ENCODE results near the gene GUCD1. TPM values are rescaled to one million over a fixed set of nuclear protein-coding genes. Genes with fewer than 3 reads are reported as not detected.
"Not testable (repeated sequence)": the region's sequence is repeated elsewhere in the genome, so short reads cannot be mapped to it uniquely, and the experiment has no call there.

GUCD1 gene
- total RNA-seq, 4 donors from 2014 or later: 48.2 to 98.8 (median 76.2) TPM

DNA sequence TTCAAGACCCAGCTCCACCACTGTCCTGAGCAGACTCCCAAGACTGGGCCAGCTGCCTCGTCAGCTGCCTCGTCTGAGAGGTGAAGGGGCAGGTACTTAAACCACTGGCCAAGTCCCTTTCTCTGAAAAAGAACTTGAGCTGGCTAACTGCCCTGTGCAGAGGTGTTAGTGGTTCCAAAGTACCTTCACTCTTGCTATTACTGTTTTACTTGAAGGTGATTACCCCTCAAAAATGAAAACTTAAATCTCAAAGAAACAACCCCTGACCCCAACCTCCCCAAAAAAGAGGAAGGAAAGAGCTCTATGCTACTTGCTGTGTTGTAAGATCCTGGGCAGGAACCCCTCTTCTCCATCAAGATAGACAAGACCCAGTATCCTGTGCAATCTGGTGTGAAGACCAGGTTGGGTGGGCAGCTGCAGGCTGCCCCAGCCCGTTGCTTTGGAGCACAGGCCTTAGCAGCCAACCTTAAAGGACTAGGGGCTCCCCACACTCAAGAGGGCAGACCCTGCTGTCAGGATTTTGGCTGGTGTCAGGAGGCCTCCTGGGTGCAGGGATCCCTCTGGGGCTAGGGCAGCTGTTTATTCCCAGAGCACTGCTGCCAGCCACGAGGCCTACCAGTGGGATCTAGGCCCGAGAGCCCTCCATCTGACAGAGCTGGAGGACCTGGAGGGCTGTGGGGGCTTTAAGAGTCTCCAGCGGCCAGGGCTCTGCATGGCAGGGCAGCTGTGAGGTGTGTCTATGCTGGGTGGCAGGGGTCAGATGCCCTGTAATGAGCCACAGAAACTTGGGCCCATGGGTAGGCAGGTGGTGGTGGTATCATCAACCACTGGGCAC, 13.0 kb downstream of the GUCD1 start:
- 55 to 83% methylated on average over 2 to 3 of the region's 6 CpGs for WGBS, 2 donors
- TF ChIP-seq POLR2A (IDR thresholded peaks at IDR 0.05): no peak
- TF ChIP-seq, protein P1, sequence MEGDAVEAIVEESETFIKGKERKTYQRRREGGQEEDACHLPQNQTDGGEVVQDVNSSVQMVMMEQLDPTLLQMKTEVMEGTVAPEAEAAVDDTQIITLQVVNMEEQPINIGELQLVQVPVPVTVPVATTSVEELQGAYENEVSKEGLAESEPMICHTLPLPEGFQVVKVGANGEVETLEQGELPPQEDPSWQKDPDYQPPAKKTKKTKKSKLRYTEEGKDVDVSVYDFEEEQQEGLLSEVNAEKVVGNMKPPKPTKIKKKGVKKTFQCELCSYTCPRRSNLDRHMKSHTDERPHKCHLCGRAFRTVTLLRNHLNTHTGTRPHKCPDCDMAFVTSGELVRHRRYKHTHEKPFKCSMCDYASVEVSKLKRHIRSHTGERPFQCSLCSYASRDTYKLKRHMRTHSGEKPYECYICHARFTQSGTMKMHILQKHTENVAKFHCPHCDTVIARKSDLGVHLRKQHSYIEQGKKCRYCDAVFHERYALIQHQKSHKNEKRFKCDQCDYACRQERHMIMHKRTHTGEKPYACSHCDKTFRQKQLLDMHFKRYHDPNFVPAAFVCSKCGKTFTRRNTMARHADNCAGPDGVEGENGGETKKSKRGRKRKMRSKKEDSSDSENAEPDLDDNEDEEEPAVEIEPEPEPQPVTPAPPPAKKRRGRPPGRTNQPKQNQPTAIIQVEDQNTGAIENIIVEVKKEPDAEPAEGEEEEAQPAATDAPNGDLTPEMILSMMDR (IDR thresholded peaks at IDR 0.05): no peak
- no peak overlapping the region for H3K4me3 ChIP-seq
- H3K27me3 ChIP-seq: no peaks in the 10 kb centered on the region
- DNase-seq: no peak
- intact Hi-C loops (cut with DNase I): no loop called here
- peaks cover 19 to 88% (median 43%) of the 10 kb centered on the region in 3 donors for H3K36me3 ChIP-seq
- no peaks in the 10 kb centered on the region for H3K9me3 ChIP-seq
- peaks cover 7 to 33% (median 16%) of the 10 kb centered on the region in 3 donors for H3K4me1 ChIP-seq
- no peak overlapping the region for H3K27ac ChIP-seq

DNA sequence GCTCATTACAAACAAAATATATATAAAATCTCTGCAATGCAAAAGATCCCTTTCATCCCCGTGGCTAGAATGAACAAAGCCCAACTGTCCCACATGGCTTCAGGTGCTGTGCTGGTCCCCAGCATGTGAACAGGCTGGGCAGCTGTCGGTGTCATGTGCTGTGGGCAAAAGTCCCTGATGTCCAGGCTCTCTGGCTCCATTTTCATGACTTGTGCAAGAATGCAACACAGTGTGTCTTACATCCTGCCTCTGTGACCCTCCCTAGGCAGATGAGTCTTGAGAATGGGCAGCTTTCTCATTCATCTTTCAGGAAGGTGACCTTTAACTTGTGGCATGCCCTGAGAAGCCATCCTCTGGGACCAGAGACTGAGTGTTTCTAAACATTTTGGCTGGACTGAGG, 14.5 kb downstream of the GUCD1 start:
- intact Hi-C loops (cut with DNase I): no loop called here
- Histone ChIP-seq H3K27me3 (no peaks in the 10 kb centered on the region), H3K4me3 (no peak overlapping the region), H3K9me3 (no peaks in the 10 kb centered on the region), H3K4me1 (peaks cover 7 to 27% (median 12%) of the 10 kb centered on the region in 3 donors), H3K27ac (no peak overlapping the region), H3K36me3 (peaks cover 14 to 73% (median 35%) of the 10 kb centered on the region in 3 donors)
- TF ChIP-seq POLR2A (IDR thresholded peaks at IDR 0.05): no peak
- TF ChIP-seq, protein P1 (IDR thresholded peaks at IDR 0.05): no peak
- 73 to 83% methylated on average over 2 of the region's 2 CpGs for WGBS, 2 donors
- DNase-seq: no peak

DNA sequence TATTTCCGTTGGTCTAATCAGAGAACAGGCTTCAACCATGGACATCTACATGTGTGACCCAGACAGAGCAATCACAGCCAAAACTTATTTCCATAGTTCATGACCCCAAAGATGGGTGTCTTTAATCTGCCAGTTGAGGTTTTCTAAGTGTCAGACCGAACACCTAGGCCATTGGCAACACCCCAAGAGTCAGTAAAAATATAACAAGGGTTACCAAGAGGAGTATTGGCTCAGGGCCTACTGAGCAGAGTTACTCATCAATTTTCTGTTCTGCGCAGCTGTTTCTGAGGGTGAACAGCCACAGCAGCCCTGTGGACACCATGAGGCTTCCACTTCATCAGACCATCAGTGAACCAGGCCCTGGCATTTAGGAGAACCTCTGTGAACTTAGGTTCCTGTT, 18.8 kb downstream of the GUCD1 start:
- H3K9me3 ChIP-seq: no peaks in the 10 kb centered on the region
- no peak for TF ChIP-seq POLR2A (IDR thresholded peaks at IDR 0.05)
- TF ChIP-seq, protein P1 (IDR thresholded peaks at IDR 0.05): no peak
- H3K4me3 ChIP-seq: no peak overlapping the region
- intact Hi-C loops (cut with DNase I): no loop called here
- no peak for DNase-seq
- H3K27me3 ChIP-seq: no peaks in the 10 kb centered on the region
- WGBS, 2 donors: 70 to 100% methylated on average over 2 to 3 of the region's 3 CpGs
- H3K27ac ChIP-seq: no peak overlapping the region
- no peaks in the 10 kb centered on the region for H3K4me1 ChIP-seq
- peaks cover 0 to 29% (median 7%) of the 10 kb centered on the region in 3 donors for H3K36me3 ChIP-seq

DNA sequence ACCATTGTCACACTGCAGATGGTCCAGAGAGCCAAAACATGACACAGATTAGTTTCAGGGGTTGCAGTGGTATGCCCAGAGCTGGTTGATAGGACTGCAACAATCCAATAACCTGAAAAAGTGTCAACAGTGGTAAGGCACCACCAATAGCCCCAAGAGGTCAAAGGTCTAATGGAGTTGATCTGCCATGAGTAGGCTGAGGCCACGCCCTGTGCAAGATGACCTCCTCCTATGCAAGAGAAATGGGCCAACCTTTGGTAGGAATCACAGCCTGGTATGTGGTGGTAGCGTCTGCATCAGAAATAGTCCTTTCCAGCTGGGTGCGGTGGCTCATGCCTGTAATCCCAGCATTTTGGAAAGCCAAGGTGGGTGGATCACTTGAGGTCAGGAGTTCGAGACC, 19.6 kb downstream of the GUCD1 start:
- peaks cover 0 to 22% (median 0%) of the 10 kb centered on the region in 3 donors for H3K36me3 ChIP-seq
- DNase-seq: no peak
- intact Hi-C loops (cut with DNase I): no loop called here
- WGBS, 2 donors: 87 to 98% methylated on average over 4 of the region's 4 CpGs
- no peak overlapping the region for H3K4me3 ChIP-seq
- no peaks in the 10 kb centered on the region for H3K4me1 ChIP-seq
- H3K27ac ChIP-seq: no peak overlapping the region
- TF ChIP-seq POLR2A (IDR thresholded peaks at IDR 0.05): no peak
- TF ChIP-seq, protein P1 (IDR thresholded peaks at IDR 0.05): no peak
- no peaks in the 10 kb centered on the region for H3K27me3 ChIP-seq
- no peaks in the 10 kb centered on the region for H3K9me3 ChIP-seq

DNA sequence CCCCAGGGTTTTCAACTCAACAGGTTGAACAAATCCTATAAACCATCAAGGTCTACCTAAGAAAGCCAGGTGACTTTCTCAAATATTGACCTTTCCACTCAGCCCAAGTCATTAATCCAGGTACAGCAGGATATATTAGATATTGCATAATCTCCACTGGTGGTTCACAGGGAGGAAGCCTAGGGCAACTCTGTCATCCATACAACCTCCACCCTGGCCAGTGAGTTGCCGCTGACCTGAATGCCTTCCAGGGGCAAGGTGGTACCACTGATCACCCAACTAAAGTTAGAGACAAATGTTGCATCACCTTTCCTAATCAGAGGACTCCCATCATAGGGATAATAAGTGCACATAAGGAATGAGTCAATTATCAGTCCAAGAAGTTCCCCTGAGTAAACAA, 22.9 kb downstream of the GUCD1 start:
- no peak for TF ChIP-seq POLR2A (IDR thresholded peaks at IDR 0.05)
- TF ChIP-seq, protein P1 (IDR thresholded peaks at IDR 0.05): no peak
- no peaks in the 10 kb centered on the region for H3K27me3 ChIP-seq
- intact Hi-C loops (cut with DNase I): no loop called here
- H3K4me3 ChIP-seq: no peak overlapping the region
- DNase-seq: no peak
- no CpG with 5 or more reads among the region's 1 CpG for WGBS, 2 donors
- no peak overlapping the region for H3K27ac ChIP-seq
- H3K36me3 ChIP-seq: no peaks in the 10 kb centered on the region
- no peaks in the 10 kb centered on the region for H3K4me1 ChIP-seq
- H3K9me3 ChIP-seq: no peaks in the 10 kb centered on the region

DNA sequence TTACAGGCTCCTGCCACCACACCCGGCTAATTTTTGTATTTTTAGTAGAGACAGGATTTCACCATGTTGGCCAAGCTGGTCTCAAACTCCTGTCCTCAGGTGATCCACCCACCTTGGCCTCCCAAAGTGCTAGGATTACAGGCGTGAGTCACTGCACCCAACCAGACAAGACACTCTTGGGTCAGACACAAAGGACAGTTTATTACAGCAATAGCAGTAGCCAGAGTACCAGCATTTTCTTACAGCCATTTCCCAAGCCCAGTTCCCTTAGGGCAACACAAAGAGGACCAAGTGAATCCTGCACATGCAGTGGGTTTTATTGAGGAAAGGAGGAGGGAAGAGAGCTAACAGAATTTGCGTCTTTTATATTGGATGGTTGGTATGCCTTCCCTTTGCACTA, 24.0 kb downstream of the GUCD1 start:
- H3K4me1 ChIP-seq; DNase-seq; intact Hi-C loops (cut with DNase I); H3K27me3 ChIP-seq; H3K4me3 ChIP-seq; H3K36me3 ChIP-seq; H3K27ac ChIP-seq; H3K9me3 ChIP-seq: not testable (repeated sequence)
- 60 to 70% methylated on average over 2 to 3 of the region's 3 CpGs for WGBS, 2 donors

Measured in esophagus squamous epithelium (tissue), 5 donors.